Inflammatory macrophage (primary cell): ENCODE results near the gene ZNRF1.
"Not testable (repeated sequence)": the region's sequence is repeated elsewhere in the genome, so short reads cannot be mapped to it uniquely, and the experiment has no call there.

ENCODE experiments used
- DNase-seq, 2 donors: peaks; one replicate each; pipeline ENCODE4 v3.0.0-alpha.2; 2020 to 2022

Gene ZNRF1

GRCh38 chr16:75080205-75081029 is 81.6 kb downstream of the ZNRF1 start:
- DNase-seq, result peak; percentile 19 to 52

GRCh38 chr16:75081179-75081859 is 82.5 kb downstream of the ZNRF1 start:
- DNase-seq, result no peak

- no peak for DNase-seq
These were observed 85.0 kb downstream of the ZNRF1 start for GRCh38 chr16:75083813-75084212.

GRCh38 chr16:75085556-75085955 is 86.7 kb downstream of the ZNRF1 start:
- no peak for DNase-seq

GRCh38 chr16:75086281-75086680 is 87.5 kb downstream of the ZNRF1 start:
- no peak for DNase-seq

GRCh38 chr16:75086688-75087374 is 88.0 kb downstream of the ZNRF1 start:
- DNase-seq, result no peak

- DNase-seq, result peak in 1 of 2 donors; percentile 7
These were observed 88.7 kb downstream of the ZNRF1 start for GRCh38 chr16:75087375-75087979.

- no peak for DNase-seq
These were observed 89.4 kb downstream of the ZNRF1 start for GRCh38 chr16:75088216-75088615.

GRCh38 chr16:75088934-75089333 is 90.1 kb downstream of the ZNRF1 start:
- DNase-seq, result no peak

- peak in 1 of 2 donors; percentile 20 for DNase-seq
These were observed 90.8 kb downstream of the ZNRF1 start for GRCh38 chr16:75089486-75090202.

- not testable (repeated sequence) for DNase-seq
These were observed 92.1 kb downstream of the ZNRF1 start for GRCh38 chr16:75090899-75091298.

GRCh38 chr16:75091619-75092018 is 92.8 kb downstream of the ZNRF1 start:
- not testable (repeated sequence) for DNase-seq

- no peak for DNase-seq
These were observed 94.0 kb downstream of the ZNRF1 start for GRCh38 chr16:75092777-75093176.

- DNase-seq, result no peak
These were observed 95.0 kb downstream of the ZNRF1 start for GRCh38 chr16:75093598-75094540.

GRCh38 chr16:75095204-75095621 is 96.4 kb downstream of the ZNRF1 start:
- DNase-seq, result no peak

- DNase-seq, result no peak
These were observed 97.8 kb downstream of the ZNRF1 start for GRCh38 chr16:75096656-75097055.

GRCh38 chr16:75097191-75097761 is 98.5 kb downstream of the ZNRF1 start:
- no peak for DNase-seq

GRCh38 chr16:75097941-75098901 is 99.4 kb downstream of the ZNRF1 start:
- DNase-seq, result no peak

GRCh38 chr16:75099075-75099667 is 100.3 kb downstream of the ZNRF1 start:
- no peak for DNase-seq
